ENCODE data around the gene GGCX.

The GGCX gene

DNA sequence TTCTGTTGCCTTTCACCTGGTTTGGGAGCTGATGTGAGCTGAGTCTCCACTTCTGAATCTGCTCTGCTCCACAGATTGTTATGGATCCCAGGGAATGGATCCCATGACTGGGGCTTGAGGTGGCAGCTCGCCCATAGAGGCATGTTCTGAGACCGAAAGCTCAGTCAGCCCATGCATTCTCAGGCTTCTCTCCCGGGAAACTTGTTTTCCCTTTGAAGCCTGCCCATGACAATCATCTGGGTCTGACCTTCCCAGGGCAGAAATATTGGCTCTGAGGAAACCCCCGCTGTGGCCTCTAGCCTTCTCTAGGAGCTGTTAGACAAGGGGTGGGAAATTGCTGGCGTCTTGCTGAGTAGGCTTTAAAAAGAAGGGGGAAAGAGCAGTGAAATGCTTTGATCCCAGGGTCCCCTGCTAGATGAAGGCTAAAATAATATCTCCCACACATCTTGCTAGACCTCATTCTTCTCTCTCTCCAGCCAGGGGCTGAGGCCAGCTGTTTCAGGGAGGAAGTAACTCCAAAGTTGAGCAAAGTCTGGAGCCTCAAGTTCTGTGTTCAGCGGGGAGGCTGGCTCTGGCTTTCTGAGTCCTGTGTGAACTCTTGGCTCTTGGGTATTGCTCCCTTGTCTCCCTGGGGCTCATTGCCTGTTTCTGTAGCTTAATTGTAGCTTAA, 18.1 kb upstream of the GGCX start:
- Histone ChIP-seq H3K4me3 (ENCODE audit: low read depth, low read length, poor library complexity, severe bottlenecking) (peak overlapping the region; percentile 71), H2AFZ (ENCODE audit: low read length) (no peak overlapping the region), H3F3A (ENCODE audit: insufficient read depth, low read length) (no peaks in the 10 kb centered on the region), H3K27ac (ENCODE audit: low read depth, low read length, poor library complexity, severe bottlenecking) (no peak overlapping the region), H4K20me1 (ENCODE audit: insufficient read depth, low read length) (no peaks in the 10 kb centered on the region), H3K27me3 (ENCODE audit: insufficient read depth, low read length) (no peaks in the 10 kb centered on the region), H3K4me1 (ENCODE audit: insufficient read depth, low read length, severe bottlenecking) (peaks cover 34% of the 10 kb centered on the region), H3K4me2 (ENCODE audit: low read length) (peak overlapping the region; percentile 96), H3K9ac (ENCODE audit: low read length) (peak overlapping the region; percentile 73), H3K9me3 (ENCODE audit: low read length) (no peaks in the 10 kb centered on the region), H3K36me3 (ENCODE audit: insufficient read depth, low read length) (peaks cover 47% of the 10 kb centered on the region), H3K9me2 (ENCODE audit: low read depth, low read length) (no peaks in the 10 kb centered on the region), H3K79me2 (ENCODE audit: insufficient read depth, low read length) (no peaks in the 10 kb centered on the region)
- TF ChIP-seq, protein P1, sequence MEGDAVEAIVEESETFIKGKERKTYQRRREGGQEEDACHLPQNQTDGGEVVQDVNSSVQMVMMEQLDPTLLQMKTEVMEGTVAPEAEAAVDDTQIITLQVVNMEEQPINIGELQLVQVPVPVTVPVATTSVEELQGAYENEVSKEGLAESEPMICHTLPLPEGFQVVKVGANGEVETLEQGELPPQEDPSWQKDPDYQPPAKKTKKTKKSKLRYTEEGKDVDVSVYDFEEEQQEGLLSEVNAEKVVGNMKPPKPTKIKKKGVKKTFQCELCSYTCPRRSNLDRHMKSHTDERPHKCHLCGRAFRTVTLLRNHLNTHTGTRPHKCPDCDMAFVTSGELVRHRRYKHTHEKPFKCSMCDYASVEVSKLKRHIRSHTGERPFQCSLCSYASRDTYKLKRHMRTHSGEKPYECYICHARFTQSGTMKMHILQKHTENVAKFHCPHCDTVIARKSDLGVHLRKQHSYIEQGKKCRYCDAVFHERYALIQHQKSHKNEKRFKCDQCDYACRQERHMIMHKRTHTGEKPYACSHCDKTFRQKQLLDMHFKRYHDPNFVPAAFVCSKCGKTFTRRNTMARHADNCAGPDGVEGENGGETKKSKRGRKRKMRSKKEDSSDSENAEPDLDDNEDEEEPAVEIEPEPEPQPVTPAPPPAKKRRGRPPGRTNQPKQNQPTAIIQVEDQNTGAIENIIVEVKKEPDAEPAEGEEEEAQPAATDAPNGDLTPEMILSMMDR (IDR thresholded peaks at IDR 0.05; ENCODE audit: low read length), result no peak
- no peak for TF ChIP-seq EZH2 (IDR thresholded peaks at IDR 0.05; ENCODE audit: borderline replicate concordance, low read length)

- no peaks in the 10 kb centered on the region for H4K20me1 ChIP-seq (ENCODE audit: insufficient read depth, low read length)
- no peaks in the 10 kb centered on the region for H3F3A ChIP-seq (ENCODE audit: insufficient read depth, low read length)
- no peaks in the 10 kb centered on the region for H3K79me2 ChIP-seq (ENCODE audit: insufficient read depth, low read length)
- peaks cover 27% of the 10 kb centered on the region for H3K4me1 ChIP-seq (ENCODE audit: insufficient read depth, low read length, severe bottlenecking)
- H3K4me2 ChIP-seq (ENCODE audit: low read length), result peak overlapping the region; percentile 96
- H3K27me3 ChIP-seq (ENCODE audit: insufficient read depth, low read length), result no peaks in the 10 kb centered on the region
- H3K9me3 ChIP-seq (ENCODE audit: low read length), result no peaks in the 10 kb centered on the region
- H3K36me3 ChIP-seq (ENCODE audit: insufficient read depth, low read length), result peaks cover 41% of the 10 kb centered on the region
- no peak for TF ChIP-seq EZH2 (IDR thresholded peaks at IDR 0.05; ENCODE audit: borderline replicate concordance, low read length)
- TF ChIP-seq, protein P1 (IDR thresholded peaks at IDR 0.05; ENCODE audit: low read length), result no peak
- peak overlapping the region; percentile 60 for H3K27ac ChIP-seq (ENCODE audit: low read depth, low read length, poor library complexity, severe bottlenecking)
- H3K9me2 ChIP-seq (ENCODE audit: low read depth, low read length), result no peaks in the 10 kb centered on the region
- H3K4me3 ChIP-seq (ENCODE audit: low read depth, low read length, poor library complexity, severe bottlenecking), result peak overlapping the region; percentile 71
- peak overlapping the region; percentile 73 for H3K9ac ChIP-seq (ENCODE audit: low read length)
- H2AFZ ChIP-seq (ENCODE audit: low read length), result no peak overlapping the region
Measured at GRCh38 chr2:85578243-85579180, 17.2 kb upstream of the GGCX start.

DNA sequence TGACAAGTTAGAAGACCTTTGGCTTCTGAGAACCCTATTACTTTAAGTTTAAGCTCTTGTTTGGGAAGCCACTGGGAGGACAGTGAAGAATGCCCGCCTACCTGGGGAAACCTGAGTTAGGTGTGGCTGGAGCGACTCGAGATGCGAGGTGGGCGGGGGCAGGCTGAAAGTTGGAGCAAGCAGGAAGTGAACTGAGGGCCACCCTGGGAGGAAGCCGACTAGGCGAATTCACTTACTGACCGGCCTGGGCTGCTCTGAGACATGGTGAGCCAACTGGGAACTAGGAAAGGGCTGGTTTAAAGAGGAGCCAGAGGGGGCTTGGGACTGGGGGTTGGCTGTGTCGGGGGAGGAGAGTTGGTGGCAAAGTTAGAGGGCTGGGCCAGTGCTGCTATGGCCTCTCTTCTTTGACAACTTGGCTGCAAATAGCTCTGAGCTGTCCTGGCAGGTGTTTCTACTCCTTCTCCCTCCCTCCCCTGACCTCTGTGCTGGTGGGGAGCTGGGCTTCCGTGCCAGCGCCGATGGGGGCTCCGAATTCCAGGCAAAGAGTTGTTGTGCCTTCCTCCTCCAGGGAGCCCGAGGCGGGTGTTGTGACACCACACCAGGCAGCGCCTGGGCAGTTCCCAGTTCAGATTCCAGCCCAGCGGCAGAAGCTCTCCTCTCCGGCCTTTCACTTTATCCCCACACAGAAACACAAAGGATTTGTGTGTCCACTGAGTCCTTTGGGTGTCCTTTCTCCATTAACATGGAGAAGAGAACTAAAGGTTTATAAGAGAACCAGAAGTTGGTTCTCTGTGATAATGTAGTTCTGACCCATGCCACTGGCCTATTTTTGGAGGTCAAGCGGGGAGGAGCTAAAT, 16.3 kb upstream of the GGCX start, which contains the start of gene VAMP8:
VAMP8 (plus strand) TSS at position 201 of the 857 bp plus-strand sequence; CDS start at position 262, 61 bp downstream.
- Histone ChIP-seq H3K27me3 (ENCODE audit: insufficient read depth, low read length) (no peaks in the 10 kb centered on the region), H3K27ac (ENCODE audit: low read depth, low read length, poor library complexity, severe bottlenecking) (peak within 1 kb of the TSS; percentile 60), H3K4me2 (ENCODE audit: low read length) (peak within 1 kb of the TSS; percentile 96), H2AFZ (ENCODE audit: low read length) (no peak within 1 kb of the TSS), H4K20me1 (ENCODE audit: insufficient read depth, low read length) (no peaks in the 10 kb centered on the region), H3K4me3 (ENCODE audit: low read depth, low read length, poor library complexity, severe bottlenecking) (peak within 1 kb of the TSS; percentile 71), H3K9me3 (ENCODE audit: low read length) (no peaks in the 10 kb centered on the region), H3K79me2 (ENCODE audit: insufficient read depth, low read length) (no peaks in the 10 kb centered on the region), H3K9ac (ENCODE audit: low read length) (peak within 1 kb of the TSS; percentile 73), H3K9me2 (ENCODE audit: low read depth, low read length) (no peaks in the 10 kb centered on the region), H3K36me3 (ENCODE audit: insufficient read depth, low read length) (peaks cover 32% of the 10 kb centered on the region), H3K4me1 (ENCODE audit: insufficient read depth, low read length, severe bottlenecking) (peaks cover 27% of the 10 kb centered on the region), H3F3A (ENCODE audit: insufficient read depth, low read length) (no peaks in the 10 kb centered on the region)
- TF ChIP-seq, protein P1 (IDR thresholded peaks at IDR 0.05; ENCODE audit: low read length), result no peak
- no peak for TF ChIP-seq EZH2 (IDR thresholded peaks at IDR 0.05; ENCODE audit: borderline replicate concordance, low read length)
